ENCODE measurements around the gene AFF3.
"Not testable (repeated sequence)": the region's sequence is repeated elsewhere in the genome, so short reads cannot be mapped to it uniquely, and the experiment has no call there.

AFF3 gene

DNA sequence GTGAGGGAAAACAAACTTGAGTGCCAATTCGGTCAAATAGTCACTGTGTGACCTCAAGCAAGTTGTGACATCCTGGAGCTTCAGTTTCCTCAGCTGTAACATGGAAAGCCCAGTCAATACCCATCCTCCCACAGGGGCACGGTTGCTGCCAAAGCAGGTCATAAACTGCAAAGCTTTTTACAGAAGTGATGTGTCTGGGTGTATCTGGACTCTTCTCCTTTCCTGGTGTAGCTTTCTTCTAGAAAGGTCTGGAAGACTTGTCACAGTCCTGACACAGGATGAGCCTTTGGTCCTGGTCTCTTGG, 4.2 kb upstream of the AFF3 start:
- no peak for DNase-seq

DNA sequence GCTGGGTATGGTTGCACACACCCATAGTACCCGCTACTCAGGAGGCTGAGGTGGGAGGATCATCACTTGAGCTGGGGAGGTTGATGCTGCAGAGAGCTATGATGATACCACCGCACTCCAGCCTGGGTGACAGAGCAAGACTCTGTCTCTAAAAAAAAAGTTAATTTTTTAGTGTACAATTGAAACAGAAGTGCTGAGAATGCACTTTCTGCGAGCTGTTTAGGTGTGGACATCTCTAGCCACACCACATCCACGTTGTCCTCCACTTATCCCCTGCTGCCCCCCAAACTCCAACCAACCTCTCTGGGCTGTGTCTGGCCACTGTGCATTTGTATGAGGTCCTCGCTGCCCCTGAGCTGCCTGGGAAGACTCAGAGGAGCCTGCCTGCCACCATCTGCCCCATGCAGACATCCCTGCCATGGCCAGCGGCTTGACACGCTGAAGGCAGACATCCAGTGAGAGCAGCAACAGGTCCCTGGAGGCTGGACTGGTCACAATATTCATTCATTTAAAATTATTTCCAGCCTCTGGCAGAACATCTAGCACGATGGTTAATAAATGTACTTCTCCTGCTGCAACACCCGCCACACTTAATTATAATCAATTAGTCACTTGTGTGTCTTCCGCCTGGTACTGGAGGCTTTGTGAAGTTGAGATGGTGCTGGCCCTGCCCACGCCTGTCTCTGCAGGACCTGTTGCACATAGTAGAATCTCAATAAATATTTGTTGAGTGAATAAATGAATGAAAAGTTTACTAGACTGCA, 3.7 kb upstream of the AFF3 start:
- DNase-seq: no peak

DNA sequence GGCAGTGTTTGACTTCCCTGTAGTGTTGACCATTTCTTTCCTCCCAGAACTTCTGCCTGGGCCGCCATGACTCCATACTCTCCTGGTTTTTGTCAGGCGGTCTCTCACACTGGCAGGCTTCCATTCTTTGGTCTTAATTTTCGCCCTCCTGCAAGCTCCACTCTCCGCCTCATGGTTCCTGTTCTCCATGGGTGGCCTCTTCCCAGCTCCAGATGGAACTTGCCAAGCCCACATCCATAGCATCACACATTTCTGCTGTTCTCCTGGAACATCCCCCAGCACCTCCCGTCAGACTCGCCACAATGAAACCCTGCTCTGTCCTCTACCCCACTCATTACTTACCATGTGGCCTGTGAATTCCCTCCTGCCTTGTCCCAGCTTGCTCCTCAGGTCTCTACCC, 896 bp upstream of the AFF3 start:
- DNase-seq: no peak

- DNase-seq: no peak
Observed at GRCh38 chr2:100141906-100142305, 484 bp downstream of the AFF3 start.

GRCh38 chr2:100140582-100140981, 1.8 kb downstream of the AFF3 start:
- no peak for DNase-seq

DNA sequence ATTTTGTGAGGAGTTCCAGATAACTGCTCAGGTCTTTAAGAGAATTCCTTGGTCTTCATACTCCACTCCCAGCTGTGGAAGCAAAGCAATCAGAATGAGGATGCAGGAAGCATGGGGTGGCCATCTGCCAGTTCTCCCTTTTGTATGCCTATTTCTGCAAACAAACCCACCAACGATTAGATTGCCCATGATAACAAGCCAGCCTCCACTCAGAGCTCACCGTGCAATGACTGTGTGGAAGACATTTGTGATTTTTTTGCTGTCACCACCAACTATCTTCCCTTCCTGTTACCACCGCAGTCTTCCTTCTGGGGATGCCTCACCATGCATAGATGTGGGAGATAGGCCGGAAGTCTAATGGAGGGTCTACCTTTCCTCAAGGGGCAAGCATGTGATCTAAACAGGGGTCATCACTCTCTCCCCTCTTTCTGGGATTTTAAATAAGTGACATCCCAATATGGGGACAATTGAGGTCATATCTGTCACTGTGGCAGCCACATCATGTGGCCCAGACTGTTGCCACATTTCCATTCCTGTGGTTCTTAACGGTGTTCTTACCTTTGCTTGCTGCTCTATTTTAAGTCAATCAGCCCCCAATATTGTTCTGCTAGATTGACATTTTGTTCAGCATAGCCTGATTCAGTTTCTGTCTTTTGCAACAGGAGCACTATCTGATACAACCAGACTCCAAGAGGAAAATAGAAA, 4.4 kb downstream of the AFF3 start:
- DNase-seq: no peak

- no peak for DNase-seq
Observed at GRCh38 chr2:100137318-100137717, 5.1 kb downstream of the AFF3 start.

DNA sequence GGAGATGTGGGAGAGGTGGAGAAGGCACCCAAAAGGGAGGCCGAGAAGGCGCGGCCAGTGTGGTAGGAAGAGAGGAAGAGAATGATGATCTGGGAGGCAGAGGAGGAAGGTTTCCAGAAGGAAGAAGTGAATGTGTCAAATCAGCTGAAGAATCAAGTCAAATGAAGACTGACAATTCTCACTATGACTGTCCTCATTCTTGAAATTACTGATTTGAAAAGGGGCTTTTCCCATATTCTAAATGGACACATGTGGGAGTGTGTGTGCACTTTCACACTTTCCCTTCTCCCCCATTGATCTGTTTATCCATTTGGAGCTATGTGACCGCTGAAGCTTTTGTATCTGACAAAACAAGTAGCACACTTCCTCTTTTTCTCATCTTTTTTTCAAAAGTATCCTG, 6.1 kb downstream of the AFF3 start:
- no peak for DNase-seq

DNA sequence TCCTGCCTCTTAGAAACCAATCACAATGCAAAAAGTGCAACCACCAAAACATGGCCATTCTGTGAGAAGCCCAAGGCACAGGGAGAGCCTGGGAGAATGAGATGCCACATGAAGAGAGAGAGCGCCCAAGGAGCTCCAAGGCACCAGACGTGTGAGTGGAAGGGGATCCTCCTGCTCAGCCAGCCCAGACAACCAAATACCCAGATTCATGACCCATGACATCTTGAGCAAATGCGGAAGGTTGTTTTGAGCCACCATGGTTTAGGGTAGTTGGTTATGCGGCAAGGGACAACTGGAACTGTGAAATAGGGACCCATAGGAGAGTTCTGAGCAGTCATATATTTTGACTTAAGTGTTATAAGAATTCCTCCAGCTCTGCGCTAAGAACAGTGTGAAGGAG, 7.0 kb downstream of the AFF3 start:
- no peak for DNase-seq

DNA sequence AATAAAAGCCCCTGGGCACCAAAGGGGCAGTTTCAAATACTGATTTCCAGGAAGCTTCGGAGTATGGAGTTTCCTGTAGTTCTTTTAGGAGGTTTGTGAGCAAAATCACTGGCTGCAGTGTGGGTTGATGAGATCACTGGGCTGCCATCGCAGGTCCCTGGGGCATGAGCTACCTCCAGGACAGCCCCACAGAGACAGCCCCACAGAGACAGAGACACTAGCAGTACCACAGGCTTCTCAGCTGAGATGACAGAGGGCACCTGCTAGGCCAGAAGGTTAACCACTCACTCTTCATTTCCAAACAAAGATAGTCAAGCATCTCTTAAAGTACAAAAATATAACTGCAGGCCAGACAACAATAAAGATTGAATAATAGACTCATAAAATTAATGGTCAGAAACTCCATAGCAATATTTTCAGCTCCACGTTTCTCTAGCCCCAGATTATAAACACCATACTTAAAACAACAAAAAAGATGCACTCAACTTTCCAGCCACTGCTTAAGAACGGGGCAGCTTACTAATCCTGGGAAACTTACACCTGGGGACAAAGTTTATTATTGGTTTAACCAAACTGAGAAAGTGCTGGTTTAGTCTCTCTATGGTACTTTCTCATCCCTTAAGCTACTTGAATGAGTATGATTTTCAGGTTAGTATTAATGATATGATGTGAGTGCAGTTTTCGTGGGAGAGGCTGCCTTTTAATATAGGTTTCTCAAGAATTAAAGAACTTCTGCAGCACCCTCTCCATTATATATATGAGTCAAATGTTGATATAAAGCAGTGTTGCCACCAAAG, 11.6 kb downstream of the AFF3 start:
- no peak for DNase-seq

DNA sequence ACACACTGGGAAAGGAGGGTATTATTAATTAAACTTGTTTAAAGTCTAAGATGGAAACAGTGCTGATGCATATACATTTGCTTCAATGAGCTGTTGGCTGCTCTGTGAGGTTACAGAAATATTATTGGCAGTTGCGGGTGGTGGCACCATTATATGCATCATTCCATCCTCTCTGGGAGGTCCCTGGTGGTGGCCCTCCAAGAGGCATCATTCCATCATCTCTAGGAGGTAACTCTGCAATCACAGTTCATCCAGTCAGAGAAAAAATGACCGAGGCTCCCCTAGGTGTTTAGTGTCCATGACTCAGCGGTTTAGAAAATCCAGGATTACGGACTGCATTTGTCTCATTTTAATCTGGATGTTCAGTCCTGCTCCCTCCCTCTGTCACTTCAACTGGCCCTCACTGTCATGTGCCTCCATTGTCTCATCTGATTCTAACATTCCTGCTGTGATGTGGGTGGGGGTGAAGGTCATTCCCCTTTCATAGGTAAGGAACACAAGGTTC, 15.4 kb downstream of the AFF3 start:
- DNase-seq: no peak

- no peak for DNase-seq
Observed at GRCh38 chr2:100126201-100126600, 16.2 kb downstream of the AFF3 start.

- no peak for DNase-seq
Observed at GRCh38 chr2:100125626-100126025, 16.8 kb downstream of the AFF3 start.

DNA sequence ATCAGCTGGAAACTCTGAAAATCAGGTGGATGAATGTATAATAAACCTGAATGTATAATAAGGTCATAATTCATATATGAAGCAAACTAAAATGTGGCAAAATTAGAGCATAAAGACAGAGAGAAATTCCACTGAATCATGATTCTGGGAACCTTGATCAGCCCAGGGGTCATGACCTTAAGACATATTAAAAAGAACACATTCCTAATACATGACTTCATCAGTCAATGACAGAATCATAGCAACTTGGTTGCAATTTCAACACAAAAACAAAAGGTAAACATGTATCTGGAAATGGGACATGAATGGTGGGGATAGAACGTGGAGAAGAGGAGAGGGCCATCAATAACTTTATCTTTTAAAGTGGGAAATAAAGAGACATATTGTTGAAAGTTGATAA, 17.6 kb downstream of the AFF3 start:
- no peak for DNase-seq

GRCh38 chr2:100121124-100121718, 21.2 kb downstream of the AFF3 start:
- no peak for DNase-seq

- DNase-seq: no peak
Observed at GRCh38 chr2:100119235-100119634, 23.2 kb downstream of the AFF3 start.

- no peak for DNase-seq
Observed at GRCh38 chr2:100113990-100114433, 28.4 kb downstream of the AFF3 start.

GRCh38 chr2:100110614-100111000, 31.8 kb downstream of the AFF3 start:
- no peak for DNase-seq

- DNase-seq: no peak
Observed at GRCh38 chr2:100109986-100110613, 32.3 kb downstream of the AFF3 start.

- not testable (repeated sequence) for DNase-seq
Observed at GRCh38 chr2:100108648-100109020, 33.8 kb downstream of the AFF3 start.

- no peak for DNase-seq
Observed at GRCh38 chr2:100107906-100108647, 34.3 kb downstream of the AFF3 start.

- DNase-seq: no peak
Observed at GRCh38 chr2:100107440-100107839, 35.0 kb downstream of the AFF3 start.

Data from kidney glomerular epithelial cell (primary cell).